H9 (cell line): ENCODE data around the gene MAD1L1. TPM values are rescaled to one million over a fixed set of nuclear protein-coding genes. Genes with fewer than 3 reads are reported as not detected.
A peak's percentile ranks its signal among the peaks of the same experiment; 100 is the strongest.

Experiments used
- DNase-seq: peaks from one replicate; pipeline ENCODE4 v3.0.0-alpha.2; 2017
- H2AFZ ChIP-seq: one replicate; pipeline ENCODE4 v1.6.1; 2013; ENCODE audit warnings: mild to moderate bottlenecking, low read length, control low read depth, moderate library complexity
- H2AK5ac ChIP-seq: 2 replicates; pipeline ENCODE4 v1.6.1; 2013; ENCODE audit warnings: low read length, control low read depth, mixed read lengths; ENCODE audit not compliant: insufficient read length
- H2BK120ac ChIP-seq: one replicate; pipeline ENCODE4 v1.6.1; 2013; ENCODE audit warnings: low read depth, mild to moderate bottlenecking, low read length, control low read depth, inconsistent platforms; ENCODE audit not compliant: poor library complexity, severe bottlenecking
- H2BK12ac ChIP-seq: 2 replicates; pipeline ENCODE4 v1.6.1; 2013; ENCODE audit warnings: low read length, control low read depth, mixed read lengths, low read depth; ENCODE audit not compliant: insufficient read length
- H2BK15ac ChIP-seq: 2 replicates; pipeline ENCODE4 v1.6.1; 2013; ENCODE audit warnings: low read depth, low read length, control low read depth
- H2BK20ac ChIP-seq: one replicate; pipeline ENCODE4 v1.6.1; 2013; ENCODE audit warnings: low read depth, mild to moderate bottlenecking, low read length, control low read depth, inconsistent platforms; ENCODE audit not compliant: poor library complexity, severe bottlenecking
- H2BK5ac ChIP-seq: 2 replicates; pipeline ENCODE4 v1.6.1; 2013; ENCODE audit warnings: low read length, control low read depth, mixed read lengths; ENCODE audit not compliant: insufficient read length
- H3K14ac ChIP-seq: 2 replicates; pipeline ENCODE4 v1.6.1; 2013; ENCODE audit warnings: low read length, control low read depth; ENCODE audit not compliant: insufficient read depth
- H3K18ac ChIP-seq: 2 replicates; pipeline ENCODE4 v1.6.1; 2013; ENCODE audit warnings: low read depth, mild to moderate bottlenecking, mixed read lengths, low read length, control low read depth; ENCODE audit not compliant: insufficient read length
- H3K23ac ChIP-seq: 2 replicates; pipeline ENCODE4 v1.6.1; 2013; ENCODE audit warnings: low read length, control low read depth, mixed read lengths, low read depth; ENCODE audit not compliant: insufficient read length
- H3K23me2 ChIP-seq: 2 replicates; pipeline ENCODE4 v1.6.1; 2013; ENCODE audit warnings: low read depth, mild to moderate bottlenecking, mixed read lengths, low read length, control low read depth; ENCODE audit not compliant: insufficient read length, poor library complexity, severe bottlenecking
- H3K27ac ChIP-seq: 2 replicates; pipeline ENCODE4 v1.5.1; 2013; ENCODE audit warnings: low read length, control low read depth, mixed read lengths, low read depth; ENCODE audit not compliant: insufficient read length
- H3K27me3 ChIP-seq: 2 replicates; pipeline ENCODE4 v1.6.1; 2013; ENCODE audit warnings: low read length, control low read depth, inconsistent platforms; ENCODE audit not compliant: insufficient read depth
- H3K4ac ChIP-seq: 2 replicates; pipeline ENCODE4 v1.6.1; 2013; ENCODE audit warnings: low read depth, mild to moderate bottlenecking, control low read depth, inconsistent platforms, low read length, moderate library complexity
- H3K4me1 ChIP-seq: 2 replicates; pipeline ENCODE4 v1.6.1; 2013; ENCODE audit warnings: low read length, control low read depth, inconsistent platforms; ENCODE audit not compliant: insufficient read depth
- H3K4me2 ChIP-seq: 2 replicates; pipeline ENCODE4 v1.6.1; 2013; ENCODE audit warnings: low read length, control low read depth, mixed read lengths; ENCODE audit not compliant: insufficient read length, insufficient read depth
- H3K56ac ChIP-seq: 2 replicates; pipeline ENCODE4 v1.6.1; 2013; ENCODE audit warnings: low read depth, mild to moderate bottlenecking, mixed read lengths, low read length, control low read depth; ENCODE audit not compliant: insufficient read length
- H3K79me1 ChIP-seq: 2 replicates; pipeline ENCODE4 v1.6.1; 2013; ENCODE audit warnings: low read depth, mild to moderate bottlenecking, moderate library complexity, low read length, control low read depth, inconsistent platforms; ENCODE audit not compliant: insufficient read depth, poor library complexity, severe bottlenecking
- H3K79me2 ChIP-seq: 2 replicates; pipeline ENCODE4 v1.6.1; 2013; ENCODE audit warnings: low read length, control low read depth, inconsistent platforms; ENCODE audit not compliant: insufficient read depth
- H3K9ac ChIP-seq: 2 replicates; pipeline ENCODE4 v1.6.1; 2013; ENCODE audit warnings: low read length, control low read depth, mixed read lengths; ENCODE audit not compliant: insufficient read length; ENCODE audit errors: extremely low read depth
- H3K9me3 ChIP-seq: one replicate; pipeline ENCODE4 v1.6.1; 2013; ENCODE audit warnings: low read depth, low read length, inconsistent platforms; ENCODE audit not compliant: control insufficient read depth
- H3T11ph ChIP-seq: one replicate; pipeline ENCODE4 v1.6.1; 2013; ENCODE audit warnings: mild to moderate bottlenecking, low read length, control low read depth, inconsistent platforms
- H4K20me1 ChIP-seq: one replicate; pipeline ENCODE4 v1.6.1; 2013; ENCODE audit not compliant: control insufficient read depth, insufficient read length, insufficient read depth
- H4K5ac ChIP-seq: 2 replicates; pipeline ENCODE4 v1.6.1; 2013; ENCODE audit warnings: low read depth, mild to moderate bottlenecking, mixed read lengths, low read length, control low read depth; ENCODE audit not compliant: insufficient read length
- H4K8ac ChIP-seq: replicated peaks from 2 replicates; pipeline ENCODE4 v1.6.1; 2013; ENCODE audit warnings: low read length, control low read depth, mixed read lengths, low read depth; ENCODE audit not compliant: insufficient read length
- H4K91ac ChIP-seq: 2 replicates; pipeline ENCODE4 v1.6.1; 2013; ENCODE audit warnings: low read depth, mild to moderate bottlenecking, moderate library complexity, mixed read lengths, low read length, control low read depth; ENCODE audit not compliant: insufficient read length
- H3K27ac Mint-ChIP-seq, 3 experiments: 2 replicates in 2 of 3; 3 replicates in 1 of 3; pipeline ENCODE4 v1.8.0; 2020 to 2021; ENCODE audit warnings: mixed read lengths in 3 of 3, mild to moderate bottlenecking in 1 of 3, moderate library complexity in 1 of 3
- H3K27me3 Mint-ChIP-seq: 2 replicates; pipeline ENCODE4 v1.8.0; 2021; ENCODE audit warnings: low read depth, mild to moderate bottlenecking, moderate library complexity, mixed read lengths
- H3K36me3 Mint-ChIP-seq, 3 experiments: 2 replicates in 2 of 3; 3 replicates in 1 of 3; pipeline ENCODE4 v1.8.0; 2020 to 2021; ENCODE audit warnings: low read depth in 3 of 3, mixed read lengths in 3 of 3; ENCODE audit not compliant: insufficient read depth in 1 of 3
- H3K4me1 Mint-ChIP-seq, 2 experiments: 2 replicates each; pipeline ENCODE4 v1.8.0; 2020; ENCODE audit warnings: mixed read lengths in 2 of 2
- H3K4me3 Mint-ChIP-seq, 2 experiments: 2 replicates in 1 of 2; 3 replicates in 1 of 2; pipeline ENCODE4 v1.8.0; 2020 to 2021; ENCODE audit warnings: mild to moderate bottlenecking in 2 of 2, mixed read lengths in 2 of 2, moderate library complexity in 1 of 2
- H3K9me3 Mint-ChIP-seq, 2 experiments: 2 replicates in 1 of 2; 3 replicates in 1 of 2; pipeline ENCODE4 v1.8.0; 2020; ENCODE audit warnings: mild to moderate bottlenecking in 2 of 2, mixed read lengths in 2 of 2, moderate library complexity in 1 of 2
- CTCF ChIP-seq: fragments of 200-600 bp; sonication (generic); conservative IDR thresholded peaks from 3 replicates; pipeline ENCODE4 v1.8.0; 2021; ENCODE audit warnings: antibody characterized with exemption, mild to moderate bottlenecking
- WGBS: extraction: QIAGEN DNeasy Blood & Tissue Kit; methylation state at CpG from one replicate; pipeline ENCODE4 v1.1.7; 2013; ENCODE audit warnings: missing lambda C conversion rate, low lambda C conversion rate, mixed read lengths; ENCODE audit not compliant: insufficient read length; ENCODE audit errors: extremely low coverage; 5-methylcytosine and 5-hydroxymethylcytosine counted together
- total RNA-seq: library from RNA; stranded (reverse); gene quantifications from 2 replicates; pipeline ENCODE4 v1.2.1, GENCODE V29; 2021

Gene MAD1L1
- total RNA-seq, 1 experiment from 2014 or later = 39.0 TPM

- Histone ChIP-seq H2BK12ac (no peak overlapping the region), H2BK20ac (no peak overlapping the region), H3K4ac (no peak overlapping the region), H3K23me2 (no peaks in the 10 kb centered on the region), H4K91ac (no peak overlapping the region), H4K5ac (no peak overlapping the region), H3K79me2 (no peaks in the 10 kb centered on the region), H3K9ac (no peak overlapping the region), H3K9me3 (no peaks in the 10 kb centered on the region), H3K27ac (no peak overlapping the region), H3K23ac (no peak overlapping the region), H3K14ac (no peak overlapping the region), H3T11ph (no peak overlapping the region), H4K20me1 (no peaks in the 10 kb centered on the region), H3K18ac (no peak overlapping the region), H3K79me1 (no peaks in the 10 kb centered on the region), H2BK5ac (no peak overlapping the region), H3K56ac (no peak overlapping the region), H2BK120ac (no peak overlapping the region), H2AK5ac (no peak overlapping the region), H2AFZ (no peak overlapping the region), H2BK15ac (no peak overlapping the region), H4K8ac (no peak overlapping the region), H3K4me2 (no peak overlapping the region), H3K27me3 (no peaks in the 10 kb centered on the region), H3K4me1 (no peaks in the 10 kb centered on the region)
- H3K9me3 Mint-ChIP-seq = no peaks in the 10 kb centered on the region
- no peak for TF ChIP-seq CTCF
- H3K36me3 Mint-ChIP-seq = peaks cover 8 to 47% (median 23%) of the 10 kb centered on the region in 3 experiments; a peak in 6 of 7 replicates
- H3K27ac Mint-ChIP-seq = peak overlapping the region in 2 of 3 experiments; percentile 75 to 95; a peak in 3 of 7 replicates
- no peaks in the 10 kb centered on the region for H3K4me1 Mint-ChIP-seq
- no CpG with 5 or more reads among the region's 34 CpGs for WGBS
- H3K27me3 Mint-ChIP-seq = no peaks in the 10 kb centered on the region
- no peak for DNase-seq
- H3K4me3 Mint-ChIP-seq = no peak overlapping the region
These were observed 26.1 kb upstream of the MAD1L1 start for GRCh38 chr7:2258661-2259365.
